ENCODE results near the gene TBC1D5. TPM values are rescaled to one million over a fixed set of nuclear protein-coding genes. Genes with fewer than 3 reads are reported as not detected.

The TBC1D5 gene
- total and polyA plus RNA-seq, 12 donors: 6.7 to 35.6 (median 30.5) TPM

DNA sequence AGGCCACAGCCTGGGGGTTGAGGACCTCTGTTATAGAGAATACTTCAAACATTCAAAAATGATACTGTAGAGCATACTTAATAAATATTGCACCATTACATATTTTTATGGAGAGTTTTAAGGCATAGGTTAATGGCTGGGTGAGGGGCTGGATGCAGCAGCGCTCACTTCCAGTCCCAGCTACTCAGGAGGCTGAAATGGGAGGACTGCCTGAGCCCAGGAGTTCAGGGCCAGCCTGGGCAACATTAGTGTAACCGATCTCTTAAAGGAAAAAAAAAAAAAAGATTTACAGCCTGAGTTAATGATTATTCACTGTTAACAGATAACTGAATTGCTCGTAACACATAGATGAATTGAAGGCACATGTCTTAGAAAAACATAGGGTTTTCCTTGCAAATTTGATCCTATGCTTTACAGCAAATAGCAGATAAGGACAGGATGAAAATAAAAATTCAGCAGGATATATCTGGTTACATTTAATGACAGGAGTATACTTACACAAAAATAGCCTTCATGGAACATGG is 282.9 kb downstream of the TBC1D5 start:
- Histone ChIP-seq H3K4me3 (no peak overlapping the region), H3K27ac (no peak overlapping the region), H3K9me3 (peaks cover 0 to 16% (median 0%) of the 10 kb centered on the region in 11 donors), H3K36me3 (no peaks in the 10 kb centered on the region), H3K4me1 (no peaks in the 10 kb centered on the region), H3K27me3 (no peaks in the 10 kb centered on the region)
- no peak for TF ChIP-seq CTCF (IDR thresholded peaks at IDR 0.05)
- 62 to 67% methylated on average over 3 of the region's 3 CpGs for WGBS, 2 donors
- intact Hi-C loops (cut with DNase I): no loop called here
- DNase-seq (no peak), ATAC-seq (no peak)

- H3K4me1 ChIP-seq: no peaks in the 10 kb centered on the region
- no peaks in the 10 kb centered on the region for H3K27me3 ChIP-seq
- ATAC-seq (no peak), DNase-seq (no peak)
- H3K9me3 ChIP-seq: peaks cover 0 to 36% (median 0%) of the 10 kb centered on the region in 11 donors
- no peak overlapping the region for H3K4me3 ChIP-seq
- intact Hi-C loops (cut with DNase I): no loop called here
- no peak for TF ChIP-seq CTCF (IDR thresholded peaks at IDR 0.05)
- no peaks in the 10 kb centered on the region for H3K36me3 ChIP-seq
- 100% methylated on average over 1 of the region's 1 CpG for WGBS, 2 donors
- H3K27ac ChIP-seq: no peak overlapping the region
Measured at GRCh38 chr3:17456650-17457049, 285.8 kb downstream of the TBC1D5 start.

- Histone ChIP-seq H3K27ac (no peak overlapping the region), H3K27me3 (no peaks in the 10 kb centered on the region), H3K36me3 (no peaks in the 10 kb centered on the region), H3K9me3 (peaks cover 0 to 36% (median 0%) of the 10 kb centered on the region in 11 donors), H3K4me1 (no peaks in the 10 kb centered on the region), H3K4me3 (no peak overlapping the region)
- no peak for TF ChIP-seq CTCF (IDR thresholded peaks at IDR 0.05)
- ATAC-seq (no peak), DNase-seq (no peak)
- intact Hi-C loops (cut with DNase I): no loop called here
Measured at GRCh38 chr3:17456046-17456445, 286.4 kb downstream of the TBC1D5 start.

GRCh38 chr3:17444865-17445264 is 297.6 kb downstream of the TBC1D5 start:
- TF ChIP-seq CTCF (IDR thresholded peaks at IDR 0.05): no peak
- H3K4me1 ChIP-seq: peaks cover 0 to 4% (median 0%) of the 10 kb centered on the region in 9 donors
- no peaks in the 10 kb centered on the region for H3K27me3 ChIP-seq
- DNase-seq (no peak), ATAC-seq (no peak)
- no peak overlapping the region for H3K4me3 ChIP-seq
- H3K9me3 ChIP-seq: no peaks in the 10 kb centered on the region
- H3K36me3 ChIP-seq: no peaks in the 10 kb centered on the region
- no peak overlapping the region for H3K27ac ChIP-seq
- intact Hi-C loops (cut with DNase I): no loop called here
